Ishikawa (cell line): ENCODE measurements around the gene GLI3.

Experiments used
- FOXM1 ChIP-seq: IDR thresholded peaks from 2 replicates; pipeline ENCODE4 v1.6.1; 2012; ENCODE audit warnings: low read depth, borderline replicate concordance
- TAF1 ChIP-seq: IDR thresholded peaks from 2 replicates; pipeline ENCODE4 v1.6.1; 2012; ENCODE audit warnings: low read depth, mild to moderate bottlenecking

GRCh38 chr7:42006801-42007513 is 230.1 kb downstream of the GLI3 start:
- no peak for TF ChIP-seq TAF1
- TF ChIP-seq FOXM1: no peak
